HUES6 (cell line): ENCODE data around the gene TAAR9.
"Not testable (repeated sequence)": the region's sequence is repeated elsewhere in the genome, so short reads cannot be mapped to it uniquely, and the experiment has no call there.

Source experiments
- H3K27ac ChIP-seq: 2 replicates; pipeline ENCODE4 v1.7.0; 2013; ENCODE audit warnings: low read depth, mild to moderate bottlenecking, low read length, inconsistent platforms
- H3K27me3 ChIP-seq: 2 replicates; pipeline ENCODE4 v1.6.1; 2013; ENCODE audit warnings: low read length; ENCODE audit not compliant: control insufficient read depth, insufficient read depth
- H3K36me3 ChIP-seq: 2 replicates; pipeline ENCODE4 v1.6.1; 2013; ENCODE audit warnings: low read length; ENCODE audit not compliant: control insufficient read depth, insufficient read depth
- H3K4me1 ChIP-seq: 2 replicates; pipeline ENCODE4 v1.6.1; 2013; ENCODE audit warnings: low read length; ENCODE audit not compliant: control insufficient read depth, insufficient read depth
- H3K4me3 ChIP-seq: 2 replicates; pipeline ENCODE4 v1.5.1; 2013; ENCODE audit warnings: low read depth, low read length
- H3K9ac ChIP-seq: one replicate; pipeline ENCODE4 v1.6.1; 2013; ENCODE audit warnings: mild to moderate bottlenecking, low read length
- H3K9me3 ChIP-seq: 2 replicates; pipeline ENCODE4 v1.6.1; 2013; ENCODE audit warnings: low read depth, low read length; ENCODE audit not compliant: control insufficient read depth, insufficient read depth

Gene TAAR9

DNA sequence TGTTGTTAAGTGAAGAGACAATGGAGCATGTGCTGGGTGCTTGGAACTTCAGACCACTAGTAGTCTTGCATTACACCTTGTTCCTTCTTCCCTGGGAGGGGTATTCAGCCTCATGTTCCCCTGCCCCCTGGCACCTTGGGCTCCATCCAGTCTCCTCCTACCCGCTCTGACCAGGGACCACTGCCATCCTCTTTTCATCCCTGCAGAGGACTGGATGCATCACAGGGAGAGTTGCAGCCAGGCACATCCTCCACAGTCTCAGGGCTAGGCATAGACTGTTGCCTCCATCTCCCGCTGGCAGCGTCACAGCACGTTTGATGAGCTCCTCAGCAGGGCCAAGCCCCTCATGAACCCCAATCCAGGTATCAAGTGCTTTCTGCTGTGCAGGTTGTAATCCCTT is 13.1 kb downstream of the TAAR9 start:
- H3K9me3 ChIP-seq: no peaks in the 10 kb centered on the region
- H3K4me1 ChIP-seq: peaks cover 14% of the 10 kb centered on the region
- H3K27ac ChIP-seq: no peak overlapping the region
- no peaks in the 10 kb centered on the region for H3K27me3 ChIP-seq
- no peak overlapping the region for H3K4me3 ChIP-seq
- H3K36me3 ChIP-seq: no peaks in the 10 kb centered on the region
- H3K9ac ChIP-seq: no peak overlapping the region

DNA sequence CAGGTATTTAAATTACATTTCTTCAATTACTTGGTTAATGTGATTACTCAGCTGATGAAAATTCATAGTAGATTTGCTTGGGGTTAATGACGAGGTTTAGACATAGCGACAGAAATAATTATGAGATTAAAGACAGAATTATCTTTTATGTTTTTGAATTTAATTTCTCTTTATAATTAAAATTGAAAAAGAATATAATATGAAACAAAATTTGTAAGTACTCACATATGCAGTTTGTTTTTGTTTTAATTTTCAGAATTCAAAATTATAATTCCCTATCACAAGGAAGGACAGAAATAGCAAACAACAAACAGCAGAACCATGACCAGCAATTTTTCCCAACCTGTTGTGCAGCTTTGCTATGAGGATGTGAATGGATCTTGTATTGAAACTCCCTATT is 14.3 kb downstream of the TAAR9 start, which contains the start of gene TAAR8:
Gene TAAR8, plus strand, starts transcription at position 301 of the 400 bp plus-strand sequence. Its CDS starts 21 bp downstream, at position 322.
- H3K36me3 ChIP-seq: no peaks in the 10 kb centered on the region
- H3K9ac ChIP-seq: no peak within 1 kb of the TSS
- H3K4me3 ChIP-seq: no peak within 1 kb of the TSS
- no peaks in the 10 kb centered on the region for H3K27me3 ChIP-seq
- peaks cover 14% of the 10 kb centered on the region for H3K4me1 ChIP-seq
- H3K9me3 ChIP-seq: no peaks in the 10 kb centered on the region
- H3K27ac ChIP-seq: no peak within 1 kb of the TSS

DNA sequence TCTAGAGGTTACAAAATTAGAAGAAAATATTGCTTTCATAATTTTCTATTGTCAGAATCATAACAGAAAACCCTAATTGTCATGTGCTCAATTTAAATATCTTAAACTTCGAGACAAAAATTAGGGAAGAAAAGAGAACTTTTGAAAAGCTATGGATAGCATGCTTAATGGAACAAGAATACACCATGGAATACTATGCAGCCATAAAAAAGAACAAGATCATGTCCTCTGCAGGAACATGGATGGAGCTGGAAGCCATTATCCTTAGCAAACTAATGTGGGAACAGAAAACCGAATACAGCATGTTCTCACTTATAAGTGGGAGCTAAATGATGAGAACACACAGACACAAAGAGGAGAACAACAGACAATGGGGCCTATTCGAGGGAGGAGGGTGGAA is 22.0 kb downstream of the TAAR9 start:
- H3K27me3 ChIP-seq, H3K9me3 ChIP-seq, H3K9ac ChIP-seq, H3K36me3 ChIP-seq, H3K4me3 ChIP-seq, H3K27ac ChIP-seq, H3K4me1 ChIP-seq: not testable (repeated sequence)

DNA sequence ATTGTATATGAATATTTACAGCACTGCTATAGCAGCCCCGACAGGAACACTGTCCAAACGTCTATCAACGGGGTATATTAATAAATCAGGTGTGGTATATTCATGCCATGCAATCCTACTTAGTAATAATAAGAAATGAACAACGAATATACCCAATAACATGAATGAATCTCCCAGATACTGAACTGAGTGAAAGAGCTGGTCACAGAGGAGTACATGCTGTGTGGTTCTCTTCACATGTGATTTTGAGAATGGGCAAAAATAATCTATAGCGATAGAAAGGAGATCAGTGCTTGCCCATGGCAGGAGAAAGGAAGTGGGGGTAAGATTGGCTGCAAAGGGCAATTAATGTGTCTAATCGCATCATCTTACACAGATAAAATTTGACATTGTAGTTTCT is 28.3 kb downstream of the TAAR9 start:
- Histone ChIP-seq H3K4me1 (peaks cover 11% of the 10 kb centered on the region), H3K9ac (no peak overlapping the region), H3K36me3 (no peaks in the 10 kb centered on the region), H3K27ac (no peak overlapping the region), H3K9me3 (no peaks in the 10 kb centered on the region), H3K27me3 (no peaks in the 10 kb centered on the region), H3K4me3 (no peak overlapping the region)

DNA sequence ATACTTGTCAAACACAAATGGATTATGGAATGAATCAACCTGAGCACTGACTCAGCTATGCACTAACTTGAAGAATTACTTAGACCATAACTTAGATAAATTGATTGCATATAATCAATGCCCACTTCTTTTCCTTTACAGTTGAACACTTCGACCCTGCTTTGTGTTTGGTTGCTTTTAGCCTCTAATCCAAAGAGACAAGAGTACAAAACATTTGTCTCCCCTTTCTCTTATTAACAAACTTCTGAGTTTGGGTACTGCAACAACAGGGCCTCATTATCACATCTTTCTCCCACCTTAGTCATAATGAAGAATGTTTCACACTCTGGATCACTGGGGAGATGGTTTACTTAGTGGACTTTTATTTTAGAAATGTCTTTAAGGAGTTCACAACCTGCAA is 29.5 kb downstream of the TAAR9 start:
- Histone ChIP-seq H3K36me3 (no peaks in the 10 kb centered on the region), H3K27me3 (no peaks in the 10 kb centered on the region), H3K9me3 (no peaks in the 10 kb centered on the region), H3K9ac (no peak overlapping the region), H3K27ac (no peak overlapping the region), H3K4me1 (peaks cover 11% of the 10 kb centered on the region), H3K4me3 (no peak overlapping the region)

DNA sequence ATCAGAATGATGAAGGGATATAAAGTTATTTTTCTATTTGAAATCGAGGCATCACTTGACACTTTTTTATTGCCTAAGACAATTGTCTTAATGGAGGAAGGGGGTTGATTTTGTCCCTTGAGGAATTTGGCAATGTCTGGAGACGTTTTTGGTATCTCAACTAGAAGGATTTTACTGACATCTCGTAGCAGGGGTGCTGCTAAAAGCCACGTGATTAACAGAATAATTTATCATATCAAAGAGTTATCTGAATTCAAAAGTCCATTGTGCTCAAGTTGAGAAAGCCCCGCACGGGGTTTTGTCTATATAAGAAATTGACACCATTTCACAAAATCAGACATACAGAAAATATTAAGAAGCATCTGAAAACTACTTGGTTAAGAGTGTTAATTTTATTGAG is 30.5 kb downstream of the TAAR9 start:
- H3K9me3 ChIP-seq: no peaks in the 10 kb centered on the region
- H3K4me3 ChIP-seq: no peak overlapping the region
- no peaks in the 10 kb centered on the region for H3K27me3 ChIP-seq
- no peak overlapping the region for H3K9ac ChIP-seq
- H3K36me3 ChIP-seq: no peaks in the 10 kb centered on the region
- H3K27ac ChIP-seq: no peak overlapping the region
- H3K4me1 ChIP-seq: peaks cover 11% of the 10 kb centered on the region

DNA sequence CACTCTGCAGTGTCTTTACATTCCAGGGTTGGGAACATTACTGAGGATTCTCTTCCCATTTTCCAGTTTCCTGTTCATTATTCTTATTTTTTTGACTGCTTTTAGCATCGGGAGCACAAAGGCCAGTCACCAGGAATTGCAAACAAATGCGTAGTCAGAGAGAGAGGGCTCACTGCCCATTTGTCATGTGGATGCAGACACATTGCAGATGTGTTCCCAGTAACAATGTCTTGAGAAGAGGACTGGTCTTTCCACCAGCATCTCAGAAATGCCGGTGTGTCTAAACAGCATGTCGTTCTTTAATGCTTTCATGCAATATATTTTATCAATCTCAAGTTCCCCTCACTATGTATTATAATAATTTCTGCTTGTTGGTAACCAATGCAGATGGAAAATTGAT is 31.1 kb downstream of the TAAR9 start:
- no peak overlapping the region for H3K4me3 ChIP-seq
- H3K9me3 ChIP-seq: no peaks in the 10 kb centered on the region
- peaks cover 11% of the 10 kb centered on the region for H3K4me1 ChIP-seq
- no peak overlapping the region for H3K27ac ChIP-seq
- no peaks in the 10 kb centered on the region for H3K36me3 ChIP-seq
- no peak overlapping the region for H3K9ac ChIP-seq
- H3K27me3 ChIP-seq: no peaks in the 10 kb centered on the region

DNA sequence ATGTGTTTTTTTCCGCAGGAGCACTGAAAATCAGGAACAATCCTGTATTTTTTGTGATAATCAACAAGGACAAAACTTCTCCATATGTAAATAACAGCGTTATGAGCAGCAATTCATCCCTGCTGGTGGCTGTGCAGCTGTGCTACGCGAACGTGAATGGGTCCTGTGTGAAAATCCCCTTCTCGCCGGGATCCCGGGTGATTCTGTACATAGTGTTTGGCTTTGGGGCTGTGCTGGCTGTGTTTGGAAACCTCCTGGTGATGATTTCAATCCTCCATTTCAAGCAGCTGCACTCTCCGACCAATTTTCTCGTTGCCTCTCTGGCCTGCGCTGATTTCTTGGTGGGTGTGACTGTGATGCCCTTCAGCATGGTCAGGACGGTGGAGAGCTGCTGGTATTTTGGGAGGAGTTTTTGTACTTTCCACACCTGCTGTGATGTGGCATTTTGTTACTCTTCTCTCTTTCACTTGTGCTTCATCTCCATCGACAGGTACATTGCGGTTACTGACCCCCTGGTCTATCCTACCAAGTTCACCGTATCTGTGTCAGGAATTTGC is 32.2 kb downstream of the TAAR9 start, which contains the start of gene TAAR6:
Gene TAAR6, plus strand, starts transcription at position 102 of the 557 bp plus-strand sequence. Its CDS starts 0 bp downstream, at position 102.
- H3K36me3 ChIP-seq: no peaks in the 10 kb centered on the region
- no peak within 1 kb of the TSS for H3K4me3 ChIP-seq
- no peaks in the 10 kb centered on the region for H3K9me3 ChIP-seq
- H3K27me3 ChIP-seq: no peaks in the 10 kb centered on the region
- H3K27ac ChIP-seq: no peak within 1 kb of the TSS
- peaks cover 11% of the 10 kb centered on the region for H3K4me1 ChIP-seq
- H3K9ac ChIP-seq: no peak within 1 kb of the TSS

DNA sequence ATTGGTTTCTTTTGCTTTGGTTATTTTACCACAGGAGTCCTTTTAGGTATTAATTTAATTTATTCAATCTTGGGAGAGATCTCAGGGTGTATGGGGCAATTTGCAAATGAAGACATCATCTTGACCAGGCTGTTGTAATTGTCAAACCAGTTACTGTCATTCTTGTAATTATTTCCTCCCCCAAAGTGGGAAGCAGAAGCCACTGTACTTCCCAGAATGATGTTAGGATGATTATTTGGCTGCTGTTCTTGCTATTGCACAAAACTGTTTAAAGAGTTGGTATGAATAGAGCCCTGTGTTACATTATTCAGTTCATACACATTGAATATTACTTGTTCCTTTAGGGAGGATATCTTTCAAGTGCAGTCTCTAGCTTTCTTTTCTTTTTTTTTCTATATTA is 33.7 kb downstream of the TAAR9 start:
- Histone ChIP-seq H3K9ac (no peak overlapping the region), H3K27ac (no peak overlapping the region), H3K4me1 (peaks cover 11% of the 10 kb centered on the region), H3K27me3 (no peaks in the 10 kb centered on the region), H3K9me3 (no peaks in the 10 kb centered on the region), H3K36me3 (no peaks in the 10 kb centered on the region), H3K4me3 (no peak overlapping the region)

DNA sequence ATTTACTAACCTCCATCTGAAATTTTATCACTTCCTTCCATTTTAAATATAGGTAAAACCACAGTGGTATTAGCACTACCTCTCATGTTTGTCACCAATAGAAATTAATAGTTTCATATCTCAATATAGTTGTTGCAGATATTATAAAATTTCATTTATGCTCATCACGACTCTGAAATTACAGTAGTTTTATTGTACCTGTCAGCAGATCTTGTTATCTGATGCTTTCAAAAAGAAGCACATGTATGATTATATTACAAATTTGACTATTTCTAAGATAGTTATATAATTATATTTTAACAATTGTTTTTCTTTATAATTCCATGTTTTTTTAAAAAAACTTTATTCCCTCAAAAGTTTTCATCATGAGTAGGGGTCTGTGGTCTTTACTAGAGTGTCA is 46.6 kb downstream of the TAAR9 start:
- Histone ChIP-seq H3K9me3 (no peaks in the 10 kb centered on the region), H3K4me3 (no peak overlapping the region), H3K9ac (no peak overlapping the region), H3K27me3 (no peaks in the 10 kb centered on the region), H3K36me3 (no peaks in the 10 kb centered on the region), H3K27ac (no peak overlapping the region), H3K4me1 (no peaks in the 10 kb centered on the region)

DNA sequence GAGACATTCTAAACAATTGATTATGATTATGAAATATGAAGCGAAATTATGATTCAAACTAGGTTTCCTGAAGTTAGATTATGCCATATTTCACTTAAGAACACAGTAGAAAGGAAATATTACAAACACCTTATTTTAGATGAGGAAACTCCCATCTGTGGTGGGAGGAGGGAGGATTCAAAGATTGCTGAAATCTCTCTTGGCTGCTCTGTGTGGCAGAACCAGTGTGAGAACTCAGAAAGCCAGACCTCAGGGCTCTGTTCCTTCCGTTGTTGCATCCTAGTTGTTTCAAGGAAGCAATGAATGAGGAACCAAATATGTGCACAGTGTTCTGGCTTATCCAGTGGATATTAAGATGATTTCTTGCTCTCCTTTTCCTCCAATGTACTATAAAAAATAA is 49.3 kb downstream of the TAAR9 start:
- Histone ChIP-seq H3K4me3 (no peak overlapping the region), H3K36me3 (no peaks in the 10 kb centered on the region), H3K9ac (no peak overlapping the region), H3K9me3 (no peaks in the 10 kb centered on the region), H3K27me3 (no peaks in the 10 kb centered on the region), H3K4me1 (no peaks in the 10 kb centered on the region), H3K27ac (no peak overlapping the region)
